ENCODE data around the gene BMP7. TPM values are rescaled to one million over a fixed set of nuclear protein-coding genes. Genes with fewer than 3 reads are reported as not detected.

The BMP7 gene
- total and polyA plus RNA-seq, 2 donors (not counting 3 experiments of a cell fraction or from before 2014, with no cell fraction given): not detected

- Histone ChIP-seq H3K9me1 (replicated peaks; ENCODE audit: control insufficient read depth, extremely low read depth, insufficient read depth, low read length) (no peaks in the 10 kb centered on the region), H4K20me1 (replicated peaks; ENCODE audit: control insufficient read depth, extremely low read depth, insufficient read depth, low read length) (no peaks in the 10 kb centered on the region), H3K9me3 (replicated peaks; ENCODE audit: control insufficient read depth, insufficient read depth, low read length) (peaks cover 2% of the 10 kb centered on the region), H3K79me2 (ENCODE audit: control insufficient read depth, insufficient read depth, low read length) (no peaks in the 10 kb centered on the region), H3K4me1 (ENCODE audit: control insufficient read depth, extremely low read depth, insufficient read depth, low read length) (no peaks in the 10 kb centered on the region), H3K27ac (ENCODE audit: insufficient read depth, low read depth, low read length) (no peak overlapping the region), H3K4me2 (ENCODE audit: insufficient read depth, low read length) (no peak overlapping the region), H3K36me3 (ENCODE audit: control insufficient read depth in 2 of 2, extremely low read depth in 1 of 2, insufficient read depth in 2 of 2, low read length in 2 of 2) (no peaks in the 10 kb centered on the region), H3K27me3 (ENCODE audit: control insufficient read depth in 2 of 2, insufficient read depth in 2 of 2, low read length in 2 of 2) (no peaks in the 10 kb centered on the region), H3K9ac (replicated peaks; ENCODE audit: extremely low read depth, insufficient read depth, low read length) (no peak overlapping the region), H2AFZ (ENCODE audit: low read depth, low read length) (no peak overlapping the region), H3K4me3 (replicated peaks in 1 of 3; ENCODE audit: insufficient read depth in 1 of 3, low read depth in 1 of 3, low read length in 3 of 3) (no peak overlapping the region)
- BruUV-seq (replicated peaks): no TSS peak
- POLR2A ChIA-PET: no interaction called here
- dilution Hi-C loops (cut with MboI; ENCODE audit: extremely low pct_ligation_motif_present, low sequenced_read_pairs): no loop called here
- intact Hi-C loops (cut with micrococcal nuclease): no loop called here
- TF ChIP-seq CTCF (IDR thresholded peaks at IDR 0.05; ENCODE audit: extremely low read depth in 1 of 2, insufficient read depth in 1 of 2, low read depth in 1 of 2, low read length in 2 of 2) (no peak), FOS (IDR thresholded peaks at IDR 0.05; ENCODE audit: borderline replicate concordance, insufficient read depth, low read length) (no peak), POLR2A (IDR thresholded peaks at IDR 0.05; ENCODE audit: low read depth, low read length) (no peak), MAX (IDR thresholded peaks at IDR 0.05; ENCODE audit: insufficient read depth, insufficient read length) (no peak), GATA2 (IDR thresholded peaks at IDR 0.05; ENCODE audit: insufficient read depth, insufficient read length, low read depth, low read length) (no peak), JUN (IDR thresholded peaks at IDR 0.05; ENCODE audit: borderline replicate concordance, insufficient read depth, insufficient read length, low read depth) (no peak), EZH2 (IDR thresholded peaks at IDR 0.05; ENCODE audit: borderline replicate concordance, low read depth, low read length, severe bottlenecking) (no peak), POLR2AphosphoS5 (IDR thresholded peaks at IDR 0.05; ENCODE audit: insufficient read depth, low read depth, low read length) (no peak), MYC (IDR thresholded peaks at IDR 0.05; ENCODE audit: low read depth, low read length) (no peak)
- DNase-seq (ENCODE audit: low read depth, low spot score): no peak
- CTCF ChIA-PET: no interaction called here
- no peak for FAIRE-seq
Measured at GRCh38 chr20:57231161-57231560, 35.3 kb downstream of the BMP7 start.

Data from endothelial cell of umbilical vein (primary cell).